HFF-Myc (cell line): Measurements from ENCODE around the gene SPATA2.

Experiments used
- DNase-seq: peaks from one replicate; pipeline ENCODE4 v3.0.0-alpha.2; 2011; ENCODE audit warnings: low read depth; ENCODE audit errors: extremely low read depth
- H3K4me3 ChIP-seq: replicated peaks from 2 replicates; pipeline ENCODE4 v1.5.1; 2011; ENCODE audit warnings: low read depth, mild to moderate bottlenecking, control low read depth, low read length
- CTCF ChIP-seq: IDR thresholded peaks from 2 replicates; pipeline ENCODE4 v1.5.1; 2012; ENCODE audit warnings: mild to moderate bottlenecking, low read depth, low read length, control low read depth; ENCODE audit errors: missing control alignments

The SPATA2 gene

GRCh38 chr20:49887251-49888211, 27.8 kb downstream of the SPATA2 start:
- H3K4me3 ChIP-seq = no peak overlapping the region
- no peak for TF ChIP-seq CTCF
- peak; percentile 67 for DNase-seq

- TF ChIP-seq CTCF = no peak
- no peak for DNase-seq
- no peak overlapping the region for H3K4me3 ChIP-seq
These were observed 28.6 kb downstream of the SPATA2 start for GRCh38 chr20:49886571-49887213.

GRCh38 chr20:49885558-49886332, 29.6 kb downstream of the SPATA2 start:
- TF ChIP-seq CTCF = no peak
- H3K4me3 ChIP-seq = no peak overlapping the region

GRCh38 chr20:49883246-49883802, 32.0 kb downstream of the SPATA2 start:
- TF ChIP-seq CTCF = no peak
- H3K4me3 ChIP-seq = no peak overlapping the region
- no peak for DNase-seq

More at GRCh38 chr20:49885558-49886332, 29.6 kb downstream of the SPATA2 start:
- no peak for DNase-seq

- TF ChIP-seq CTCF = no peak
- no peak for DNase-seq
- H3K4me3 ChIP-seq = no peak overlapping the region
These were observed 33.0 kb downstream of the SPATA2 start for GRCh38 chr20:49882171-49882970.
